OCI-LY3 (cell line): ENCODE results near the gene SRF.

ENCODE experiments used
- CTCF ChIP-seq: fragments of 200-600, 300-600 bp; sonication (generic); IDR thresholded peaks from 2 replicates; pipeline ENCODE4 v1.5.1; 2014; ENCODE audit warnings: antibody characterized with exemption, low read length, low read depth
- EZH2phosphoT487 ChIP-seq: fragments of 200-600 bp; shearing (Covaris generic); IDR thresholded peaks from 2 replicates; pipeline ENCODE4 v1.6.1; 2018; ENCODE audit warnings: antibody characterized with exemption, mixed run types, low read depth

- TF ChIP-seq CTCF (no peak), EZH2phosphoT487 (no peak)
Measured at GRCh38 chr6:43200541-43200940, 29.5 kb downstream of the SRF start.
